DOHH2 (cell line): ENCODE results near the gene CDH5.

Experiments used
- H3F3A ChIP-seq: fragments of 200-600 bp; sonication (generic), shearing (Covaris generic); 2 replicates; pipeline ENCODE4 v1.6.0; 2016; ENCODE audit warnings: antibody characterized with exemption, mild to moderate bottlenecking; ENCODE audit not compliant: control insufficient read depth, insufficient read depth
- H3K27ac ChIP-seq: fragments of 200-600 bp; sonication (generic); 2 replicates; pipeline ENCODE4 v1.5.1; 2014; ENCODE audit warnings: low read depth, mild to moderate bottlenecking, low read length, moderate library complexity
- H3K27me3 ChIP-seq: fragments of 200-600 bp; sonication (generic); 2 replicates; pipeline ENCODE4 v1.6.1; 2014; ENCODE audit warnings: mild to moderate bottlenecking, low read length, mixed read lengths; ENCODE audit not compliant: control insufficient read depth
- H3K36me3 ChIP-seq: fragments of 200-600 bp; sonication (generic); 2 replicates; pipeline ENCODE4 v1.6.1; 2014; ENCODE audit warnings: mild to moderate bottlenecking, low read length, moderate library complexity, mixed read lengths; ENCODE audit not compliant: control insufficient read depth
- H3K4me1 ChIP-seq: fragments of 200-600 bp; sonication (generic); 2 replicates; pipeline ENCODE4 v1.6.1; 2014; ENCODE audit warnings: mild to moderate bottlenecking, low read length, mixed read lengths; ENCODE audit not compliant: control insufficient read depth
- H3K4me2 ChIP-seq: fragments of 200-600 bp; sonication (generic); 2 replicates; pipeline ENCODE4 v1.6.0; 2014; ENCODE audit warnings: mild to moderate bottlenecking, low read length, moderate library complexity
- H3K4me3 ChIP-seq: fragments of 200-600 bp; sonication (generic); 2 replicates; pipeline ENCODE4 v1.5.1; 2014; ENCODE audit warnings: mild to moderate bottlenecking, low read length, mixed read lengths
- H3K79me2 ChIP-seq: fragments of 200-600 bp; sonication (generic); 2 replicates; pipeline ENCODE4 v1.6.1; 2014; ENCODE audit warnings: mild to moderate bottlenecking, low read length, mixed read lengths; ENCODE audit not compliant: control insufficient read depth
- H3K9me2 ChIP-seq: fragments of 200-600 bp; sonication (generic); replicated peaks from 2 replicates; pipeline ENCODE4 v1.6.1; 2014; ENCODE audit warnings: mild to moderate bottlenecking, low read length, mixed read lengths; ENCODE audit not compliant: control insufficient read depth
- H3K9me3 ChIP-seq: fragments of 200-600 bp; sonication (generic); 2 replicates; pipeline ENCODE4 v1.6.1; 2014; ENCODE audit warnings: antibody characterized with exemption, low read length, mixed read lengths; ENCODE audit not compliant: control insufficient read depth, insufficient read depth
- H4K20me1 ChIP-seq: fragments of 200-600 bp; sonication (generic); 2 replicates; pipeline ENCODE4 v1.6.0; 2014; ENCODE audit warnings: low read depth, mild to moderate bottlenecking, antibody characterized with exemption, low read length, moderate library complexity; ENCODE audit not compliant: control insufficient read depth, insufficient read depth
- CTCF ChIP-seq: fragments of 200-600 bp; sonication (generic); IDR thresholded peaks from one replicate; pipeline ENCODE4 v1.5.1; 2014; ENCODE audit warnings: antibody characterized with exemption, mild to moderate bottlenecking, low read depth, low read length; ENCODE audit not compliant: poor library complexity, severe bottlenecking
- EZH2phosphoT487 ChIP-seq: fragments of 200-600 bp; sonication (generic); IDR thresholded peaks from 2 replicates; pipeline ENCODE4 v1.6.1; 2017; ENCODE audit warnings: borderline replicate concordance, mild to moderate bottlenecking, antibody characterized with exemption, low read length, moderate library complexity, mixed read lengths

The CDH5 gene

GRCh38 chr16:66379571-66379941, 13.1 kb downstream of the CDH5 start:
- Histone ChIP-seq H3F3A (no peaks in the 10 kb centered on the region), H3K9me2 (no peaks in the 10 kb centered on the region; the same call in 1 of the 2 replicates), H3K4me3 (no peak overlapping the region), H3K27ac (no peak overlapping the region), H3K79me2 (no peaks in the 10 kb centered on the region), H3K9me3 (no peaks in the 10 kb centered on the region; the same call in 1 of the 2 replicates), H3K36me3 (no peaks in the 10 kb centered on the region), H3K4me1 (no peaks in the 10 kb centered on the region), H4K20me1 (no peaks in the 10 kb centered on the region), H3K27me3 (no peaks in the 10 kb centered on the region), H3K4me2 (no peak overlapping the region)
- no peak for TF ChIP-seq CTCF
- no peak for TF ChIP-seq EZH2phosphoT487

- TF ChIP-seq CTCF = no peak
- TF ChIP-seq EZH2phosphoT487 = no peak
- Histone ChIP-seq H3K79me2 (no peaks in the 10 kb centered on the region), H3K4me2 (no peak overlapping the region), H3K27me3 (no peaks in the 10 kb centered on the region), H3F3A (no peaks in the 10 kb centered on the region), H3K4me3 (no peak overlapping the region), H3K9me3 (no peaks in the 10 kb centered on the region; the same call in 1 of the 2 replicates), H4K20me1 (no peaks in the 10 kb centered on the region), H3K27ac (no peak overlapping the region), H3K4me1 (no peaks in the 10 kb centered on the region), H3K9me2 (no peaks in the 10 kb centered on the region; the same call in 1 of the 2 replicates), H3K36me3 (no peaks in the 10 kb centered on the region)
These were observed 13.9 kb downstream of the CDH5 start for GRCh38 chr16:66380421-66380820.

GRCh38 chr16:66381585-66382170, 15.2 kb downstream of the CDH5 start:
- Histone ChIP-seq H3K4me2 (no peak overlapping the region), H3K4me1 (no peaks in the 10 kb centered on the region), H3K9me2 (no peaks in the 10 kb centered on the region; the same call in 1 of the 2 replicates), H3K36me3 (no peaks in the 10 kb centered on the region), H4K20me1 (no peaks in the 10 kb centered on the region), H3K79me2 (no peaks in the 10 kb centered on the region), H3K4me3 (no peak overlapping the region), H3K27ac (no peak overlapping the region), H3F3A (no peaks in the 10 kb centered on the region), H3K9me3 (no peaks in the 10 kb centered on the region; the same call in 1 of the 2 replicates), H3K27me3 (no peaks in the 10 kb centered on the region)
- no peak for TF ChIP-seq CTCF
- no peak for TF ChIP-seq EZH2phosphoT487
